ENCODE results near the gene POLR1H. TPM values are rescaled to one million over a fixed set of nuclear protein-coding genes. Genes with fewer than 3 reads are reported as not detected.

The POLR1H gene
- total RNA-seq, 1 experiment from 2014 or later = 60.9 TPM

- H3K4me3 Mint-ChIP-seq (ENCODE audit: unreplicated experiment) = peak overlapping the region; percentile 84
- peaks cover 29% of the 10 kb centered on the region for H3K36me3 Mint-ChIP-seq (ENCODE audit: insufficient read depth, unreplicated experiment)
- BruUV-seq (replicated peaks) = no TSS peak
- TF ChIP-seq CTCF (IDR thresholded peaks at IDR 0.05; ENCODE audit: unreplicated experiment) = no peak
- H3K4me1 Mint-ChIP-seq (ENCODE audit: insufficient read depth, unreplicated experiment) = peaks cover 40% of the 10 kb centered on the region
- intact Hi-C loops (cut with micrococcal nuclease) = no loop called here
- CTCF ChIA-PET = interaction anchor here (0.8 to 1.9 kb wide), 5 partner anchors 8 to 261 kb away, joined by 3 to 12 read pairs (median 6); partner anchors contain the start of gene POLR1H
- POLR2A ChIA-PET = interaction anchor here (0.6 to 6.9 kb wide), 12 partner anchors 7 to 276 kb away, joined by 3 to 101 read pairs (median 8); partner anchors contain the start of genes POLR1H and PPP1R11
- H3K9me3 Mint-ChIP-seq (ENCODE audit: unreplicated experiment) = no peaks in the 10 kb centered on the region
- no peak for DNase-seq (ENCODE audit: unreplicated experiment)
- no peak overlapping the region for H3K27ac Mint-ChIP-seq (ENCODE audit: low read depth, unreplicated experiment)
- H3K27me3 Mint-ChIP-seq (ENCODE audit: insufficient read depth, unreplicated experiment) = no peaks in the 10 kb centered on the region
Measured at GRCh38 chr6:30073489-30074235, 12.6 kb downstream of the POLR1H start.

- peaks cover 21% of the 10 kb centered on the region for H3K36me3 Mint-ChIP-seq (ENCODE audit: insufficient read depth, unreplicated experiment)
- TF ChIP-seq CTCF (IDR thresholded peaks at IDR 0.05; ENCODE audit: unreplicated experiment) = no peak
- peak; percentile 65 for DNase-seq (ENCODE audit: unreplicated experiment)
- no peaks in the 10 kb centered on the region for H3K27me3 Mint-ChIP-seq (ENCODE audit: insufficient read depth, unreplicated experiment)
- CTCF ChIA-PET = interaction anchor here (0.7 to 1.9 kb wide), 7 partner anchors 9 to 262 kb away, joined by 3 to 12 read pairs (median 6); partner anchors contain the start of gene POLR1H
- H3K4me1 Mint-ChIP-seq (ENCODE audit: insufficient read depth, unreplicated experiment) = peaks cover 39% of the 10 kb centered on the region
- BruUV-seq (replicated peaks) = no TSS peak
- peak overlapping the region; percentile 85 for H3K27ac Mint-ChIP-seq (ENCODE audit: low read depth, unreplicated experiment)
- no peaks in the 10 kb centered on the region for H3K9me3 Mint-ChIP-seq (ENCODE audit: unreplicated experiment)
- intact Hi-C loops (cut with micrococcal nuclease) = no loop called here
- peak overlapping the region; percentile 84 for H3K4me3 Mint-ChIP-seq (ENCODE audit: unreplicated experiment)
- POLR2A ChIA-PET = interaction anchor here (0.6 to 6.9 kb wide), 17 partner anchors 8 to 277 kb away, joined by 3 to 101 read pairs (median 5); partner anchors contain the start of genes POLR1H and PPP1R11
Measured at GRCh38 chr6:30074331-30075093, 13.4 kb downstream of the POLR1H start.

- TF ChIP-seq CTCF (IDR thresholded peaks at IDR 0.05; ENCODE audit: unreplicated experiment) = no peak
- Mint-ChIP-seq H3K36me3 (ENCODE audit: insufficient read depth, unreplicated experiment) (peaks cover 15% of the 10 kb centered on the region), H3K27me3 (ENCODE audit: insufficient read depth, unreplicated experiment) (no peaks in the 10 kb centered on the region), H3K27ac (ENCODE audit: low read depth, unreplicated experiment) (peak within 1 kb of the TSS; percentile 85), H3K9me3 (ENCODE audit: unreplicated experiment) (no peaks in the 10 kb centered on the region), H3K4me1 (ENCODE audit: insufficient read depth, unreplicated experiment) (peaks cover 39% of the 10 kb centered on the region), H3K4me3 (ENCODE audit: unreplicated experiment) (peak within 1 kb of the TSS; percentile 84)
- BruUV-seq (replicated peaks) = TSS peak; percentile 93
- POLR2A ChIA-PET = interaction anchor here (0.6 to 6.9 kb wide), 13 partner anchors 9 to 278 kb away, joined by 3 to 101 read pairs (median 7); partner anchors contain the start of genes POLR1H and PPP1R11
- CTCF ChIA-PET = interaction anchor here (0.7 to 1.9 kb wide), 6 partner anchors 14 to 278 kb away, joined by 3 to 12 read pairs (median 4); partner anchors contain the start of gene POLR1H
- intact Hi-C loops (cut with micrococcal nuclease) = no loop called here
- no peak for DNase-seq (ENCODE audit: unreplicated experiment)
Measured at GRCh38 chr6:30075094-30075789, 14.2 kb downstream of the POLR1H start, which contains the start of gene RNF39. TSS of gene RNF39 (minus strand) at chr6:30075769. CDS start at chr6:30075585, 184 bp downstream.

Measured in MCF 10A (cell line).